SU-DHL-6 (cell line): ENCODE data around the gene CAV1.
"Not testable (repeated sequence)": the region's sequence is repeated elsewhere in the genome, so short reads cannot be mapped to it uniquely, and the experiment has no call there.

ENCODE experiments used
- H2AFZ ChIP-seq: fragments of 200-600 bp; sonication (generic); 2 replicates; pipeline ENCODE4 v1.6.1; 2014; ENCODE audit warnings: low read depth, mild to moderate bottlenecking, moderate library complexity, mixed read lengths, antibody characterized with exemption, low read length; ENCODE audit not compliant: severe bottlenecking
- H3F3A ChIP-seq: fragments of 200-600 bp; shearing (Covaris generic); 2 replicates; pipeline ENCODE4 v1.6.0; 2016; ENCODE audit warnings: antibody characterized with exemption, mild to moderate bottlenecking; ENCODE audit not compliant: insufficient read depth
- H3K27ac ChIP-seq: fragments of 200-600 bp; sonication (generic); 2 replicates; pipeline ENCODE4 v1.5.1; 2016; ENCODE audit warnings: low read depth, mild to moderate bottlenecking, low read length, moderate library complexity, mixed read lengths
- H3K27me3 ChIP-seq: fragments of 200-600 bp; sonication (generic), shearing (Covaris generic); 2 replicates; pipeline ENCODE4 v1.6.0; 2014; ENCODE audit warnings: mild to moderate bottlenecking, low read length
- H3K36me3 ChIP-seq: fragments of 200-600 bp; sonication (generic); 2 replicates; pipeline ENCODE4 v1.6.1; 2014; ENCODE audit warnings: mild to moderate bottlenecking, low read length, mixed read lengths
- H3K4me2 ChIP-seq: fragments of 300-600, 200-600 bp; shearing (Covaris generic), sonication (generic); 2 replicates; pipeline ENCODE4 v1.6.0; 2014; ENCODE audit warnings: low read length, low read depth, mild to moderate bottlenecking; ENCODE audit not compliant: poor library complexity, severe bottlenecking
- H3K4me3 ChIP-seq: fragments of 200-600 bp; sonication (generic); 2 replicates; pipeline ENCODE4 v1.5.1; 2014; ENCODE audit warnings: antibody characterized with exemption, low read length, mild to moderate bottlenecking, mixed read lengths; ENCODE audit not compliant: insufficient read depth, poor library complexity, severe bottlenecking
- H3K79me2 ChIP-seq: fragments of 200-600 bp; sonication (generic); 2 replicates; pipeline ENCODE4 v1.6.1; 2014; ENCODE audit warnings: mild to moderate bottlenecking, low read length, moderate library complexity; ENCODE audit not compliant: insufficient read depth
- H3K9ac ChIP-seq: fragments of 200-600 bp; sonication (generic); 2 replicates; pipeline ENCODE4 v1.7.0; 2014; ENCODE audit warnings: mild to moderate bottlenecking, low read length
- H3K9me2 ChIP-seq: fragments of 200-600 bp; sonication (generic); replicated peaks from 2 replicates; pipeline ENCODE4 v1.6.1; 2014; ENCODE audit warnings: low read length; ENCODE audit not compliant: insufficient read depth
- H3K9me3 ChIP-seq: fragments of 200-600 bp; sonication (generic); 2 replicates; pipeline ENCODE4 v1.6.1; 2014; ENCODE audit warnings: low read length, mixed read lengths; ENCODE audit not compliant: insufficient read depth
- H4K20me1 ChIP-seq: fragments of 200-600 bp; sonication (generic); 2 replicates; pipeline ENCODE4 v1.6.1; 2014; ENCODE audit warnings: low read depth, mild to moderate bottlenecking, antibody characterized with exemption, low read length, moderate library complexity, mixed read lengths
- CTCF ChIP-seq: fragments of 200-600 bp; sonication (generic); IDR thresholded peaks from one replicate; pipeline ENCODE4 v1.5.1; 2017; ENCODE audit warnings: antibody characterized with exemption, mild to moderate bottlenecking, low read length, moderate library complexity; ENCODE audit not compliant: insufficient read depth, poor library complexity, severe bottlenecking
- EZH2phosphoT487 ChIP-seq: fragments of 200-600 bp; sonication (generic), shearing (Covaris generic); conservative IDR thresholded peaks from 2 replicates; pipeline ENCODE4 v1.6.1; 2018; ENCODE audit warnings: mild to moderate bottlenecking, antibody characterized with exemption, low read length, moderate library complexity, mixed read lengths

Gene CAV1

DNA sequence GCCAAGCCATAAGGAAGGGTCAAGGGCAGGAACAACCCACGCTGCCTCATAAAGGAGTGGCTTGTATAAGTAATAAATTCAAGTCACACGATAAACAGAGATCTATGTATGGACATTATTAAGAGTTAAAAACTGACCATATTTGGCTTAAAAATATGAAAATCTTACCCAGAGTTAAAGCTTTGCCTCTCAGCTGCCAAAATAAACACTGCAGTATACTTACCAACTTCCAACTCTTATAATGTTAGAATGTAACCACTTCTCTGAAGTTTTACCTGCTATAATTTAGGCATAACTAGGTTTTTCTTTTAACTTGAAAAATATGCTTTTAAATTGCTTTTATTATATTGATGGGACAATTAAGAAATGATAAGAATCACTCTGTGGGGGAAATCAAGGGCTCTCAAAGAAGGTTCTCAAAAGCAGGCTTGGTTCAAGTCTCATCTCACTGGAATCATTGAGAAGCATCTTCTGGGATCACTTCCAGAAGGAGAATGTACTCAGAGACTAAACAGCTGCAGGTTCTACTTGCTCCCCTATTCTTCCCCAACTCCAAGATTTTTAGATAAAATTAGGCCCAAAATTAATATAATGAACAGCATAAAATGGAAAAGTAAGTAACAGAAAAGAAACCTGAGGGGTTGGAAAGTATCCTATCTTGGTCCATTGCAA lies 41.4 kb upstream of the CAV1 start:
- no peak overlapping the region for H2AFZ ChIP-seq
- no peak overlapping the region for H3K4me3 ChIP-seq
- no peak overlapping the region for H3K9ac ChIP-seq
- TF ChIP-seq EZH2phosphoT487: no peak
- no peak for TF ChIP-seq CTCF
- H3K79me2 ChIP-seq: no peaks in the 10 kb centered on the region
- no peaks in the 10 kb centered on the region for H3K27me3 ChIP-seq
- H3K4me2 ChIP-seq: no peak overlapping the region
- H3K9me3 ChIP-seq: no peaks in the 10 kb centered on the region
- H3K9me2 ChIP-seq: no peaks in the 10 kb centered on the region
- no peaks in the 10 kb centered on the region for H4K20me1 ChIP-seq
- H3F3A ChIP-seq: no peaks in the 10 kb centered on the region
- H3K36me3 ChIP-seq: no peaks in the 10 kb centered on the region
- H3K27ac ChIP-seq: no peak overlapping the region

DNA sequence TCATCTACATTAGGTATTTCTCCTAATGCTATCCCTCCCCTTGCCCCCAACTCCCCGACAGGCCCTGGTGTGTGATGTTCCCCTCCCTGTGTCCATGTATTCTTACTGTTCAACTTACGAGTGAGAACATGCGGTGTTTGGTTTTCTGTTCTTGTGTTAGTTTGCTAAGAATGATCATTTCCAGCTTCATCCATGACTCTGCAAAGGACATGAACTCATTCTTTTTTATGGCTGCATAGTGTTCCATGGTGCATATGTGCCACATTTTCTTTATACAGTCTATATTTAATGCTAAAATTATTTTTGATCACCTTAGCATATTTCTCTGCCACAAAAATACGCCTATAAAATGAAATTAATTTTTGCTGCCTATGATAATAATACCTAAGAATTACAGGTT lies 40.4 kb upstream of the CAV1 start:
- not testable (repeated sequence) for H3K79me2 ChIP-seq, H3K27me3 ChIP-seq, H3K4me2 ChIP-seq, H3K9me2 ChIP-seq, H3K4me3 ChIP-seq, H3K9ac ChIP-seq, H3K27ac ChIP-seq, H4K20me1 ChIP-seq, H3F3A ChIP-seq, H3K9me3 ChIP-seq, H3K36me3 ChIP-seq, H2AFZ ChIP-seq

GRCh38 chr7:116487907-116488521 lies 36.8 kb upstream of the CAV1 start:
- H3K27ac ChIP-seq: no peak overlapping the region
- no peaks in the 10 kb centered on the region for H3K9me2 ChIP-seq
- no peaks in the 10 kb centered on the region for H3K9me3 ChIP-seq
- no peak overlapping the region for H2AFZ ChIP-seq
- no peak for TF ChIP-seq EZH2phosphoT487
- no peak for TF ChIP-seq CTCF
- no peak overlapping the region for H3K9ac ChIP-seq
- H3K4me2 ChIP-seq: no peak overlapping the region
- H3K27me3 ChIP-seq: no peaks in the 10 kb centered on the region
- no peak overlapping the region for H3K4me3 ChIP-seq
- H3K79me2 ChIP-seq: no peaks in the 10 kb centered on the region
- H3K36me3 ChIP-seq: no peaks in the 10 kb centered on the region
- H4K20me1 ChIP-seq: no peaks in the 10 kb centered on the region
- H3F3A ChIP-seq: no peaks in the 10 kb centered on the region

- H3K4me2 ChIP-seq: no peak overlapping the region
- H2AFZ ChIP-seq: no peak overlapping the region
- TF ChIP-seq CTCF: no peak
- no peak for TF ChIP-seq EZH2phosphoT487
These were observed 34.5 kb upstream of the CAV1 start for GRCh38 chr7:116490351-116490750.

More at GRCh38 chr7:116490351-116490750, 34.5 kb upstream of the CAV1 start:
- H3K9ac ChIP-seq: no peak overlapping the region
- H3K27me3 ChIP-seq: no peaks in the 10 kb centered on the region; the same call in 1 of the 2 replicates
- H3K36me3 ChIP-seq: no peaks in the 10 kb centered on the region
- no peaks in the 10 kb centered on the region for H3F3A ChIP-seq
- no peak overlapping the region for H3K27ac ChIP-seq
- H3K9me2 ChIP-seq: no peaks in the 10 kb centered on the region
- no peaks in the 10 kb centered on the region for H4K20me1 ChIP-seq
- no peak overlapping the region for H3K4me3 ChIP-seq
- no peaks in the 10 kb centered on the region for H3K9me3 ChIP-seq
- no peaks in the 10 kb centered on the region for H3K79me2 ChIP-seq
